ENCODE results near the gene SAMD8.
A peak's percentile ranks its signal among the peaks of the same experiment; 100 is the strongest.
"Not testable (repeated sequence)": the region's sequence is repeated elsewhere in the genome, so short reads cannot be mapped to it uniquely, and the experiment has no call there.

Gene SAMD8

DNA sequence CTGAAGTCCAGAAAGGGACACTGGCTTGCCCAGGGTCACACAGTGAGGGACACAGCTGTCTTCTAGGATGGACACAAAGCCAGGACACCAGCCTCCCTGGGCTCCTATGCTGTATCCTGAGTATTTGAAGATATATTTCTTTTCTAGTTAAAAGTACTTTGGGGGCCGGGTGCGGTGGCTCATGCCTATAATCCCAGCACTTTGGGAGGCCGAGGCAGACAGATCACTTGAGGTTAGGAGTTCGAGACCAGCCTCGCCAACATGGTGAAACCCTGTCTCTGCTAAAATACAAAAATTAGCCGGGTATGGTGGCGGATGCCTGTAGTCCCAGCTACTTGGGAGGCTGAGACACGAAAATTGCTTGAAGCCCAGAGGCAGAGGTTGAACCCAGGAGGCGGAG lies 4.6 kb upstream of the SAMD8 start:
- not testable (repeated sequence) for FAIRE-seq; DNase-seq (ENCODE audit: low spot score)

DNA sequence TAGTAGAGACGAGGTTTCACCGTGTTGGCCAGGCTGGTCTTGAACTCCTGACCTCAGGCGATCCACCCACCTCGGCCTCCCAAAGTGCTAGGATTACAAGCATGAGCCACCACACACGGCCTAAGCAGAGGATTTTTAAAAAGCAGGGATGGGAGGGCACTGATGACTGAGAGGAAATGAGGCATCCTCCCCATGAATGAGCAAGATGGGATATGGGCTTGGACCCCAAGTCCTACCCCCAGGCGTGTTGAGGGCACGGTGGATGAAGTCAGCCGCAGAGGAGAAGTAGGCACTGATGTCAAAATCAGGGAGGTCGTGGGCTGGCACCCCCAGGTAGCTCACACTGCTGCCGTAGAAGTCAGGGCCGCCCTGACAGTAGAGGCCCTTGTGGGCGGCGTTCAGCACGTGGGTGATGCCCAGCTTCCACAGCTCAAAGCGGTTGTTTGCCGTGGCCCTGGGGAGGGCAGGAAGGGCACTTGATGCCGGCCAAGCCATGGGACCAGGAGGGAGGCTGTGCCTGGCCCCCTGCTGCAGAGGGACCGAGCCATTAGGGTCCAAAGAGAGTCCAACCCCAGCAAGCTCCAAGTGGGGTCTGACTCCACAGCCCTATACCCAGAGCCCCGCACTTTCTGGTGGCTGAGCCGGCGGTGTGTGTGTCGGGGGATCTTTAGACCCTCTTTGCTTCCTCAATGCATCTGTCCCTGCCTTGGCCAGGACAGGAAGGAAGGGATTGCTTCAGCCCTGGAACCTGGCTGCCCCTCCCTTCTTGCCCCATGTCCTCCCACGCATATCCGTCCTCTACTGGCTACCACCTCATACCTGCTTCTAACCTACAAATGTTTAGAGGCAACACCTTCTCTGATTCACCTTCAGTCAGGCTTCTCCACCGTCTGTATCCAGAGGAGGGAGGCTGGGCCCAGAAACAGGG lies 3.4 kb upstream of the SAMD8 start:
- FAIRE-seq (no peak), DNase-seq (ENCODE audit: low spot score) (no peak)

DNA sequence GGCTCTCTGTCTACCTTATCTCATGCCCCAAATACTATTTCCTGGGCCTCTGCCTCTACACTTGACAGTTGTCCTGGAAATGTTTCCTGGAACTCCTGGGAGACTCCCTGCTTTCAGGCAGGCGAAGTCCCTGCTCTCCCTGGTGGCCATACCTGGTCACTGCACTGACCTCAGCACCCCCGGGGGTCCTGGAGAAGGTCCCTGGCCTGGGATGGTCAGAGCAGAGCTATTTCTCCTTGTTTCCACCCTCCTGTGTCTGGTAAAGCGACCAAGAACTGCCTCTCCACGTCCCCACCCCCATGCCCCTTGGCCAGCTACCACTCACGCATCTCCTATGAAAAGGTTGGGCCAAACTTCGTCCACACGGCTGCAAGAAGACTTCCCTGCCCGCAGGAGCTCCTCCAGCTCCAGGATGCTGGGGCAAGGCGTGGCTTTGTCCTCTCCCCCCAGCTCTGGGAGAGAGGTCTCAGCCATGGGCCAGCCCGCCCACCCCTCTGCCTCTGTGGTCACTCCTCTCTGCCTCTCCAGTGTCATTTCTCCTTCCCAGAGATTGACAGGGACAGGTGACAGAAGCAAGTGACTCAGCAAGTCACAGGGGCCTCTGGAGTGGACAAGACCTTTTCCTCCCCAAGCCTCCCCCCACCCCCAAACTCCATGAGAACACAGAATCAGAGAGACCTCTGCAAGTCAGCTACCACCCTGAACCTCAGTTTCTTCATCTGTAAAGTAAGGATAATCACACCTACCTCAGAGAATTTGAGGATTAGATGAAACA lies 2.6 kb upstream of the SAMD8 start:
- DNase-seq (ENCODE audit: low spot score) (peak; percentile 60), FAIRE-seq (no peak)

DNA sequence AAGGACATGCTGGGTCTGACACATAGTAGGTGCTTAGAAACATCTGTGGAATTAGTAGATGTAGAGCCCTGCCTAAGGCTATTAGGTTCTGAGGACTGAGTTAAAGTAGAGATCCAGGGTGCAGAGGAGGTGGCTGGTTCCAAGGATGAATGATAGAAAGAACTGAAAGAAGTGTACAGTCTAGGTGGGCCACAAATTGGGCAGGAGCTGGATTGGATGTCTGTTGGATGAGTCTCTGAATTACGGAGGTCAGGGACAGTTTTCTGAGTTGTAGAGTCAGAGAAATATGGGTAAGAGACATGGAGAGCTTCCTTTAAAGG lies 2.0 kb upstream of the SAMD8 start:
- FAIRE-seq (no peak), DNase-seq (ENCODE audit: low spot score) (no peak)

DNA sequence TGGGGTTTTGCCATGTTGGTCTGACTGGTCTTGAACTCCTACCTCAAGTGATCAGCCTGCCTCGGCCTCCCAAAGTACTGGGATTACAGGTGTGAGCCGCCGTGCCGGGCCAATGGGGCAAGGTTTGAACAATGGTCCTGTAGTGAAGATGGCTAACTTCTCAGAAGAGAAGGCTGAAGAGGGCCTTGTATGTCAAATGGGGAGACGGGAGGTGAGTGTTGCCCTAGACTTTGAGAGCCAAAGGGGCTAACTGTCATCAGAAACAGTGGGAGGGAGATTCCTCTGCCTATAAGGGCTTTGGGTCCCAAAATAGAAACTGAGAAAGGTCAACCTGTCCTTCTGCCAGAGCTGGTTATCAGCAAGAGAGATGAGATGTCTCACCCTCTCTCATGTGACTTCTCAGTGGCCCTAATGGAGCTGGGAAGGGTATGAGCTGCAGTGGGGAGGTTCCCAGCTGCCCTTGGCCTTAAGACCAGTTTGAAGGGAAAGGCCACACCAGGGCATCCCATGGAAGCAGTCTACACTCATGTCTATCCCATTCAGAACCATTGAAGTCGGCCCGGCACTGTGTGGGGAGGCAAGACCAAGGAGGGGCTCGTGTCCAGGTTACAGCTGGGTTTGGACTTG lies 1.3 kb upstream of the SAMD8 start:
- DNase-seq (ENCODE audit: low spot score) (no peak), FAIRE-seq (no peak)

DNA sequence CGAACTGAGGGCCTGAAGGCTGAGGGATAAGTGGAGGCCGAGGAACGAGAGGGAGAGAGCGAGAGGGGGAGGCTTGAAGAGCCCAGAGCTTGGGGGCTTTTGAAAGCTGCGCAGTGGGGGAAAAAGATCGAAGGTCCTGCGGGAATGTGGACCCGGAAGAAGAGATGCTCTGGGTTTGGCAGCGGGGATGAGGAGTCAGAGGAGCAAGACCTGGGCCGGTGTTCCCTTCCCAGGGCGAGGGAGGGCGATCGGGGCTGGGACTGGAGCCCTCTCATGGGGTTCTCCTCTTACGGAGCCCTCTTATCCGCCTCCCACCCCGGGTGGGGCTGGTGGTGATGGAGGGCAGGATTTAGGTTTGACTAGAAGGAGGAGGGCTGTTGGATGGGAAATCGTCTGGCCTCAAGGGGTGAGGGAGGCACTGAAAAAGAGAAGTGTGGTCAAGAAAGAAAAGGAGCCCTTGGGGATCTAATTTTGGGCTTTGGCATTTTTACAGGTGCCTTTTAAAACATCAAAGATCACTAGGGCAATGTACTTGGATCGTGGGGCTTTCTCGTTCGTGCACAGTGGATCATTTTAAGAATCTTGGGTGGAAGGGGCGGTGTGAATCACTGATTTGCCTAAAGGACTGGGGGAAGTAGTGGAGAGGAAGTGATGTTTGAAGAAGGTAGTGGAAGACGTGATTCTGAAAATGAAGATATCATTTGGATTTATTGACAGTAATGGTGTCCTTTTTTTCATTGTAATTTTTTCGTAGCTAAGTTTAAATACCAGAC lies 637 bp downstream of the SAMD8 start:
- DNase-seq (ENCODE audit: low spot score) (peak; percentile 67), FAIRE-seq (no peak)

DNA sequence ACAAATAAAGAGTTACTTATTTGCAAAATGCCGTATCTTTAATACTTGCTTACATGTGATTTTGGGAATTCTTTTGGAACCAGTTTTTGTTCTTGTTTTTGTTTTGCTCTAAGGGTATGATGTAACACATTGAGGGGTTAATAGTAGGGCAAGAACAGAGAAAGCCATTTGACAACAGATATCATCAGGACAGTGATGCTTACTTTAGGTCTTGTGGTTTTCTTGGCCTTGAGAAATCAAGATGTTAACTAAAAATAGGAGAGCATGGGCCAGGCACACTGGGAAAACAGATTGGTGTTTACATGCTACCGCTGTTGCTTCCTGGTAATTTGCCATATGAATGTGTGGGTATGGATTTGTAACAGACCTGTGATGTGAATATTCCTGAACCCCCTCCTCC lies 3.7 kb downstream of the SAMD8 start:
- no peak for FAIRE-seq

DNA sequence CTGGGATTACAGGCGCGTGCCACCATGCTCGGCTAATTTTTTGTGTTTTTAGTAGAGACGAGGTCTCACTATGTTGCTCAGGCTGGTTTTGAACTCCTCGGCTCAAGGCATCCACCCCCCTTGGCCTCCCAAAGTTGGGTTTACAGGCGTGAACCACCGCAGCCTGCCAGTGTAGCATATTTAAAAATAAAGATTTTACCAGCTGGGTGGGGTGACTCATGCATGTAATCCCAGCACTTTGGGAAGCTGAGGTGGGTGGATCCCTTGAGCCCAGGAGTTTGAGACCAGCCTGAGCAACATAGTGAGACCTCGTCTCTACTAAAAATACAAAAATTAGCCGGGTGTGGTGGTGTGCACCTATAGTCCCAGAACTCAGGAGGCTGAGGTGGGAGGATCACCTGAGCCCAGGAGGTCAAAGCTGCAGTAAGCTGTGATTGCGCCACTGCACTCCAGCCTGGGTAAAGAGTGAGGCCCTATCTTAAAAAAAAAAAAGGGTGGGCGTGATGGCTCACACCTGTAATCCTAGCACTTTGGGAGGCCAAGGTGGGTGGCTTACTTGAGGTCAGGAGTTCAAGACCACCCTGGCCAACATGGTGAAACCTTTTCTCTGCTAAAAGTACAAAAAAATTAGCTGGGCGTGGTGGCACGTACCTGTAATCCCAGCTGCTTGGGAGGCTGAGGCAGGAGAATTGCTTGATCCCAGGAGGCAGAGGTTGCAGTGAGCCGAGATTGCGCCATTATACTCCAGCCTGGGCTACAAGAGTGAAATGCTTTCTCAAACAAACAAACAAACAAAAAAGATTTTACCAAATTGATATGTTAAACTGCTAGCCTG lies 5.7 kb downstream of the SAMD8 start:
- not testable (repeated sequence) for FAIRE-seq; DNase-seq (ENCODE audit: low spot score)

More for the DNA sequence above, 3.7 kb downstream of the SAMD8 start:
- no peak for DNase-seq (ENCODE audit: low spot score)

DNA sequence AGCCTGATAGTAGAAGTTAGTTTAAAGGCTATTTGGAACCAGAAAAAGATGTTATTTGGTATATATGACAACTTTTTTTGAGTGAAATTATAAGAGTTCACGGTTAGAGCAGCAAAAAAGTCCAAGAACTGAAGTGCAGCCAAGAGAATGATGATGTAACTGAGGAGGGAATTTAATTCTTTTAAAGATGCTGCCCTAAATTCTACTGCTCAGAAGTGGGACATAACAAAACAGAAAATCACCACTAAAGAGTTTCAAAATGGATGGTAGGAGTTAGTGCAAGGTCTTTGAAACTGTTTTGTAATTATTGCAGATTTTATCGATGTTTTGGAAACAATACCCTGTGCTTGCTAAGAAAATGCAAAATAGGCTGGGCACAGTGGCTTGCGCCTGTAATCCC lies 6.5 kb downstream of the SAMD8 start:
- DNase-seq (ENCODE audit: low spot score) = no peak
- no peak for FAIRE-seq

DNA sequence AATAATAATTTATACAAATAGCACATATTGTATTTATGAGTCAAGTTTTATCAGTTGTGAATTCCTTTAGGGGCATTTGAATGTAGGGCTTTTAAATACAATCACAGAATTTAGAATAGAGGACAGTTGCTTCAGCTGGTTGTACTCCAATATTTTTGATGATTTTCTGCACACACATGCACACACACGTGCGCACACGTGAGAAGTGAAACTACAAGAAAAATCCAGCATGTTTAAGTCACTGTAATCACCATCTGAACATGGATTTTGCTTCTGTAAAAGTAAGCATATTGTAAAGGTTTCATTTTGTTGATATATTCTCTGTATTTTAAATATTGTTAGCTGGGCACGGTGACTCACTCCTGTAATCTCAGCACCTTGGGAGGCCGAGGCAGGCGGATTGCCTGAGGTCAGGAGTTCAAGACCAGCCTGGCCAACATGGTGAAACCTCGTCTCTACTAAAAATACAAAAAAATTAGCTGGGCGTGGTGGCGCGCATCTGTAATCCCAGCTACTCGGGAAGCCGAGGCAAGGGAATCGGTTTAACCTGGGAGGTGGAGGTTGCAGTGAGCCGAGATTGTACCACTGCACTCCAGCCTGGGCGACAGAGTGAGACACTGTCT lies 8.1 kb downstream of the SAMD8 start:
- not testable (repeated sequence) for DNase-seq (ENCODE audit: low spot score); FAIRE-seq

DNA sequence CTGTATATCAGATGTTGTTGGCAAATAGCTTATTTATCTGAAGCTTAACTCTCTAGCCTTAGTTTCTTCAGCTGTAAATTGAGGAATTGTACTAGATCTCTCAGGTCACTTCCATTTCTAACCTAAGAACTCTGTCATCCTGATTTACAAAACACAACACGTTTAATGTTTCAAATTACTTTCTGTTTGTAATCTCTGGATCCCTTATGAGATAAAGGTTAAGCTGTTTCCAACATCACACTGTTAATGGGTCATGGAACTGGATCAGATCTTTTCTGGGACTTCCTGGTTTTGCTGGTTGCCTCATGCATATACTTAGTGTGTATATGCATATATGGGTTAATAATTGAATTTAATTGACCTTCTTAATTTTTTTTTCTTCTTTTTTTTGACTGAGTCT lies 9.9 kb downstream of the SAMD8 start:
- DNase-seq (ENCODE audit: low spot score) = no peak
- no peak for FAIRE-seq

DNA sequence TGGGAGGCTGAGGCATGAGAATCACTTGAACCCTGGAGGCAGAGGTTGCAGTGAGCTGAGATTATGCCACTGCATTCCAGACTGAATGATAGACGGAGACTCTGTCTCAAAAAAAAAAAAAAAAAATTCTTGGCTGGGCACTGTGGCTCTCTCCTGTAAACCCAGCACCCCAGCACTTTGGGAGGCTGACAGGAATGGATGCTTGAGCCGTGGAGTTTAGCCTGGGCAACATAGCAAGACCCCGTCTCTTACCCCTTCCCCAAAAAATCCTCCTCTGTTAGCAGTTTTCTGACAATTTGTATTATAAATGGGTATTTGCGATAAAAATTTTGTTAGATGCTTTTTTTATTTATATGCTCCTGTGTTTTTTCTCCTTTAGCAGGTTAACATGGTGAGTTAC lies 11.0 kb downstream of the SAMD8 start:
- DNase-seq (ENCODE audit: low spot score) = no peak
- FAIRE-seq = no peak

DNA sequence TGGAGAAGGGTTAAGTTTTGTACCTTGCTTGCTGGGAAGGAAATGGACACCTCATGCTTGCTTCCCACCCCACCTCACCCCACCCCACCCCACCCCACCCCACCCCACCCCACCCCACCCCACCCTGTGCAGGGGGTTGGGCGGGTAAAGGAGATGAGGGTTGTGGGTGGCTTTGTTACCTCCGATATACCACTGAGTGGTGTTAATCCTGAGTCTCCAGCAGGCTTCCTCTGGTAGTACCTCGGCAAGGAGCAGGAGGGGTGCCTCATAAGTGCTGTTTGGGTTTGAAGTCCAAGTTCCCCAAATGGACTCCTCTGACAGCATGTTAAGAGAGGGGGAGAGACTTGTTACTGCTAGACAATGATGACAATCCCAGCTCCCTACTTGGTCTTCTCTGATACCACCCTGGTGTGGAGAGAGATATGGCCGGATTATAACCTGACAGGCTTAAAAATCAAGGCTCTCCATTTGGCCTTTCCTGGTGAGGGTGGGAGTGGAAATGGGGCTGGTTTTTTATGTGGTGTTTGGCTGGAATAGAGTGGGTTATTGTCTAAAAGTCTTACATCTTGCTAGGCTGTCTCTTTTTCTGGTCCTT lies 11.7 kb downstream of the SAMD8 start:
- FAIRE-seq (no peak), DNase-seq (ENCODE audit: low spot score) (no peak)

DNA sequence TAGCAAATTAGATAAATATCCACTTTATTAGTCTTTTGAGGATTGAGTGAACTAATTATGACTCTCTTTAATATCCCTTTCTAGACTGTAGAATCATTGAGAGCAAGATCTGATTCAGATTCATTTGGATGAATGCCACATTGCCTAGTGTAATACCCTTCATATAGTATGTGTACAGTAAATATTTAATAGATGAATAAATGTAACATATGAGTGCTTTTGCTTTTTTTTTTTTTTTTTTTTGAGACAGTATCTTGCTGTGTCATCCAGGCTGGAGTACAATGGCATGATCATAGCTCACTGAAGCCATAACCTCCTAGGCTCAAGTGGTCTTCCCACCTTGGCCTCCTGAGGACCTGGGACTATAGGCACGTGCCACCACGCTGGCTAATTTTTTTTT lies 14.8 kb downstream of the SAMD8 start:
- DNase-seq (ENCODE audit: low spot score) (no peak), FAIRE-seq (no peak)

DNA sequence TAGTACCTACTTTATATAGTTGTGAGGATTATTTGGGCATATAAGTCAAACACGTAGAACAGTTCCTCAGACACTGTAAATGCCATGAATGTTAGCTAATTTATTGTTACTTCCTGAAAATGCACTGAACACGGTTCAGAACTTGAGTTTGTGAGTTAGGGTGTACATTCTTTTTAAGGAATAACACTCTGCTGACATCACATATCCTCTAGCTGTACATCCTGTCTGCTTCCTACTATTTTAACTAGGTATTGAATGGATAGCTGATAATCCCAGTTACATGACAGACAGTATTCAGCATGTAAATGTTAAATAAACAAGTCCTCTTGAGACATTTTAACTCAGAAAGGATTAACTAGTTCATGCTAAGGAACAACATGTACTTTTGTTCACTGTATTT lies 16.0 kb downstream of the SAMD8 start:
- FAIRE-seq = peak; percentile 59
- DNase-seq (ENCODE audit: low spot score) = no peak

DNA sequence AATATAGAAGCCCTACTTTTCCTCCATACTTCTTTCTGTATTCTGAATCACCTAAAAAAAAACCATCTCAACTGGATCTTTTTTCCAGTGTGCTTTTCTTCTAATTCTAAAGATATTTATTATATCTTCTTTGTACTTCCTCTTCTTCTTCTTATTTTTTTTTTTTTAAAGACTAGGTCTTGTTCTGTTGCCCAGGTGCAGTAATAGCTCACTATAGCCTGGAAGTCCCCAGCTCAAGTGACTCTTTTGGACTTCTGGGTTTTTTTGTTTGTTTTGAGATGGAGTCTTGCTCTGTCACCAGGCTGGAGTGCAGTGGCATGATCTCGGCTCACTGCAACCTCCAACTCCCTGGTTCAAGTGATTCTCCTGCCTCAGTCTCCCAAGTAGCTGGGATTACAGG lies 17.5 kb downstream of the SAMD8 start:
- not testable (repeated sequence) for DNase-seq (ENCODE audit: low spot score); FAIRE-seq

DNA sequence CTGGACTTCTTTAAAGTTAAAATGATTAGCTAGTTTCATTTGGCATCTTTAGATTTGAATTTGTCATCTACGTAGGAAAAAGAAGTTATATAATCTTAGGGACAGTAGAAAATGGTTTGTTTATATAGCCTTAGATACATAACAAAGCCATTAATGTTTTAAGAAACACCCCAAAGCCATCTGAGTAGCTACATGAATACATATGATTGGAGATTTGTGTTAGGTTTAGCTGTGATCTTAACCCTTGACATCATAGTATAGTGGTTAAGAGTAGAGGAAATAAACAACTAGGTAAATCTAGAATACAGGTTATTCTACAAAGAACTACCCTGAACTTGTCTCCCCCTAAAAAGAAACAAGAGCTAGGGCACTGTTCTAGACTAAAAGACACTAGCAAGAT lies 18.1 kb downstream of the SAMD8 start:
- DNase-seq (ENCODE audit: low spot score) = no peak
- no peak for FAIRE-seq

DNA sequence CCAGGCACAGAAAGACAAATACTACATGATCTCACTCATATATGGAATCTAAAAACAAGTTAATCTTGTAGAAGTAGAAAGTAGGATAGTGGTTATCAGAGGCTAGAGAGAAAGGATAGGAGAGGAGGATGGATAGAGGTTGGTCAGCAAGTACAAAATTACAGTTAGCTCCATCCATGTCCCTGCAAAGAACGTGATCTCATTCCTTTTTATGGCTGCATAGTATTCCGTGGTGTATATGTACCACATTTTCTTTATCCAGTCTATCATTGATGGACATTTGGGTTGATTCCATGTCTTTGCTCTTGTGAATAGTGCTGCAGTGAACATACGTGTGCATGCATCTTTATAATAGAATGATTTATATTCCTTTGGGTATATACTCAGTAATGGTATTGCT lies 22.2 kb downstream of the SAMD8 start:
- not testable (repeated sequence) for FAIRE-seq; DNase-seq (ENCODE audit: low spot score)

DNA sequence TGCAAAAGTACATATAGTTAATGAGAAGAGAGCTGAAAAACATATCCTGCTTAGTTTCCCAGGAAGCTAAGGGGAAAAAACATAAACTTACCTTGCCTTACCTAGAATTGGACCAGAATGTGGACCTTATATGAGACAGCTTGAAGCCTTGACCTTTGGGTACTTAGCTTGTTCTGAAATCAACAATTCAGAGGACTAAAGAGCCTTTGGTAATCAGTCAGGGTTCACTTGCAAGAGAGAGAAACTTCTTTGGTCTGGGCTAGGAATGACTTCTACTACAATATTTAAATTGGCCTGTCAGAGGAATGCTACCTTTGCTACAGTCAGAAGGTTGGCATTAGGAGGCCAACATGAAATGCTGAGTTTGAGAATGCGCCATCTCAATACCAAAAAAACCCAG lies 24.9 kb downstream of the SAMD8 start:
- DNase-seq (ENCODE audit: low spot score) (no peak), FAIRE-seq (no peak)
